ENCODE data around the gene ARL15.

Gene ARL15

DNA sequence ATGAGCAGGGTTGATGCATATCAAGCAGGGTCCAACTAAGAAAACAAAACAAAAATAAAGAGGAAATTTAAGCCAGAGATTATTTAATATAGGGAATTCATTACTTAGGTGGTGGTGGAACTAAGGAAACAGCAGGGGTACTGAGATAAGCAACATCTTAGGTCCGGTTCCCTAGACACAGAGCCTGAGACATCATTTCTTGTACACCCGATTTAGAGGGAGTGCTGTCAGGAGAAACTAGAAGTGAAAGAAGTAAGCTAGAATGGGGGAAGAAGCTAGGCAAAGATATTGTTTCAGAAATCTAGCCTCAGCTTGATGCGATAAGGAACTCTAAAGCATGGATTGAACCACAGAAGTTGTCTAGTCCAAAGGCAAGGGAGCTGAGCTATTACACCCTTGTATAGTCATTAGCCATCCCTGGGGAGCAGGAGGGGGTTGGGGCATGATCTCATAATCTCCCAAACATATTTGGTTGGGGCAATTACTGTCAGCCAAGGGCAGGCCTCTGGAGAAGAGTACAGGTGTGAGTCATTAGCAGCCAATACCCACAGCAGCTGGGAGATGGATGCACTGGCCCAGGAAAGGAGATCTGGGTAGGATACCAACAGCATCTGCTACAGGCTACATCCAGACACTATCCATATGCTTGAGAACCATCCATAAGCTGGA is 194.5 kb downstream of the ARL15 start:
- Histone ChIP-seq H3K36me3 (ENCODE audit: control insufficient read depth, insufficient read depth, low read length) (no peaks in the 10 kb centered on the region), H3K27me3 (ENCODE audit: control insufficient read depth, insufficient read depth, low read length) (no peaks in the 10 kb centered on the region), H3K9me3 (ENCODE audit: control insufficient read depth, low read length) (no peaks in the 10 kb centered on the region)

DNA sequence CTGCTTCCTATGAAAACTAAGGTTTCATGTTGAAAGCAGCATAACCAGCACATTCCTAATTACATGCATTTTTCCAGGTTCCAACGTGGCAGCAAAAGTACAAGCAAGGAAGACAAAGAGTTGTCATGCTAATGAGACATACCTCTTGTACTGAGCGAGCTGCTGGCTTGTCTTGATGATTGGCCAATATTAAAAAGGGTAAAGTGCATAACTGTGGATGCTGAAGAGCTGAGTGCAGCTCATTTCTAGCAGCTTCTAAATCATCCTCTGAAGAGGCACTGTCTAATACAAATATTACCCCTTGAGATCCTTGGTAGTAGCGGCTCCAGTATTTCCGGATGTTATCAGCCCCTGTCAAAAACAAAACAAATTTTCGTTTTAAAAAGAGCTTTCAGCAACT is 197.3 kb downstream of the ARL15 start:
- Histone ChIP-seq H3K9ac (ENCODE audit: low read length) (no peak overlapping the region), H3K4me1 (ENCODE audit: control insufficient read depth, insufficient read depth, low read length) (peaks cover 8% of the 10 kb centered on the region), H3K27me3 (ENCODE audit: control insufficient read depth, insufficient read depth, low read length) (no peaks in the 10 kb centered on the region), H3K9me3 (ENCODE audit: control insufficient read depth, low read length) (no peaks in the 10 kb centered on the region), H3K36me3 (ENCODE audit: control insufficient read depth, insufficient read depth, low read length) (no peaks in the 10 kb centered on the region), H3K4me3 (ENCODE audit: low read length) (no peak overlapping the region)

More for the DNA sequence above, 194.5 kb downstream of the ARL15 start:
- H3K4me1 ChIP-seq (ENCODE audit: control insufficient read depth, insufficient read depth, low read length): peaks cover 8% of the 10 kb centered on the region
- no peak overlapping the region for H3K9ac ChIP-seq (ENCODE audit: low read length)
- H3K4me3 ChIP-seq (ENCODE audit: low read length): no peak overlapping the region

GRCh38 chr5:54109626-54110330 is 200.6 kb downstream of the ARL15 start:
- Histone ChIP-seq H3K4me3 (ENCODE audit: low read length) (no peak overlapping the region), H3K4me1 (ENCODE audit: control insufficient read depth, insufficient read depth, low read length) (no peaks in the 10 kb centered on the region), H3K9me3 (ENCODE audit: control insufficient read depth, low read length) (no peaks in the 10 kb centered on the region), H3K9ac (ENCODE audit: low read length) (no peak overlapping the region), H3K36me3 (ENCODE audit: control insufficient read depth, insufficient read depth, low read length) (no peaks in the 10 kb centered on the region), H3K27me3 (ENCODE audit: control insufficient read depth, insufficient read depth, low read length) (no peaks in the 10 kb centered on the region)

DNA sequence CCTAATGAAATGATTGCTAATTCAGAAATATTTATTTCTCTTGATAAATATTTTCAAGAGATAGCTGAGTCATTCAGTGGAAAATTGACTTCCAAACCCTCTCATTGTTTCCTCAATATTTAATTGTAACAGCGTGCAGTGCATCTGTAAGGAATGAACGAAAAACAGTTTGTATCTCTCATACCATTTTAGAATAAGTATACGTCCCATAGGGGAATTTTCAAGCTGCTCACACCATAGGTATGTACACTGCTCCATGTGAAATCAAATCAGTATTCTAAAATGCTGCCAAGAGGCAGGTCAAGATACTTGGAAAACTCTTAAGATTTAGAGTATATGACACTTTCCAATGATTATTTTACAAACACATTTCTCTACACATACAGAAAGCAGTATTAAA is 202.2 kb downstream of the ARL15 start:
- Histone ChIP-seq H3K36me3 (ENCODE audit: control insufficient read depth, insufficient read depth, low read length) (no peaks in the 10 kb centered on the region), H3K4me3 (ENCODE audit: low read length) (no peak overlapping the region), H3K9ac (ENCODE audit: low read length) (no peak overlapping the region), H3K27me3 (ENCODE audit: control insufficient read depth, insufficient read depth, low read length) (no peaks in the 10 kb centered on the region), H3K4me1 (ENCODE audit: control insufficient read depth, insufficient read depth, low read length) (no peaks in the 10 kb centered on the region), H3K9me3 (ENCODE audit: control insufficient read depth, low read length) (no peaks in the 10 kb centered on the region)

DNA sequence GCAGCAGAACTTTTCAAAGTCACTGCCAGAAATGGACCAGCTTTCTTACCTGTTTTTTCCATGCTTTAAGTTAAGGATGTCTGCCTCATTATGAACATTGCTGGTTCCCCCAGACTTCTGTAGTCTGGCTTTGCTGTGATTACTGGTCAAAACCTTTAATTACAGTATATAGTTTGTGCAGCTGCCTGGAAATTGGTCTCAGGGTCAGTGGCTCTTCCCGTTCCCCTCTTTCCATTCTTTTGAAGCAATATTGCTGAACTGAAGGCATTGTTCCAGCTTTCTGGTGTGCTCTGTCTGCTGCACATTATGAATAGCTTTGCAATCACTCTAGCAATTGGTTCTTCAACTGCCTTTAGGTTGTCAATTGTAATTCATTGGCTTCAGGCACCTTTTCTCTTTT is 206.5 kb downstream of the ARL15 start:
- Histone ChIP-seq H3K4me1 (ENCODE audit: control insufficient read depth, insufficient read depth, low read length) (no peaks in the 10 kb centered on the region), H3K27me3 (ENCODE audit: control insufficient read depth, insufficient read depth, low read length) (no peaks in the 10 kb centered on the region), H3K4me3 (ENCODE audit: low read length) (no peak overlapping the region)

DNA sequence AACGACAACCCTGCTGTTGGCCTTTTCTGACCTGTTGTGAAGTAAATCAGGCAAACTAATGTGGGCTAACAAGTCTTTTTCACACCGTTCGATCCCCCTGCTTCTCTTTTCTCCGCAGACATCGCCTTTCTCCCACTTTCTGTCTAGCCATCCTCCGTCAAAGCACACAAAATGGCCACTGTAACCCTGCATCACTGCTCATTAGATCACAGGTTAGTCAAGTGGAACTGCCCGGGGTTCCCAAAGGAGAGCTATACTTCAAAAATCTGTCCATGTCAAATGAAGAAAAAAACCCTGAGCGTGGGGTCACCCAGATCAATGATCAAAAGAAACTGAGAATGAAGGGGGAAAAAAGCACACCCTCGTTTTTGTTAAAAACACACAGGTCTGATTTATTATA is 212.1 kb downstream of the ARL15 start:
- Histone ChIP-seq H3K4me1 (ENCODE audit: control insufficient read depth, insufficient read depth, low read length) (no peaks in the 10 kb centered on the region), H3K9ac (ENCODE audit: low read length) (no peak overlapping the region), H3K9me3 (ENCODE audit: control insufficient read depth, low read length) (no peaks in the 10 kb centered on the region), H3K27me3 (ENCODE audit: control insufficient read depth, insufficient read depth, low read length) (no peaks in the 10 kb centered on the region), H3K36me3 (ENCODE audit: control insufficient read depth, insufficient read depth, low read length) (no peaks in the 10 kb centered on the region), H3K4me3 (ENCODE audit: low read length) (no peak overlapping the region)

More for the DNA sequence above, 206.5 kb downstream of the ARL15 start:
- no peaks in the 10 kb centered on the region for H3K36me3 ChIP-seq (ENCODE audit: control insufficient read depth, insufficient read depth, low read length)
- no peaks in the 10 kb centered on the region for H3K9me3 ChIP-seq (ENCODE audit: control insufficient read depth, low read length)
- no peak overlapping the region for H3K9ac ChIP-seq (ENCODE audit: low read length)

DNA sequence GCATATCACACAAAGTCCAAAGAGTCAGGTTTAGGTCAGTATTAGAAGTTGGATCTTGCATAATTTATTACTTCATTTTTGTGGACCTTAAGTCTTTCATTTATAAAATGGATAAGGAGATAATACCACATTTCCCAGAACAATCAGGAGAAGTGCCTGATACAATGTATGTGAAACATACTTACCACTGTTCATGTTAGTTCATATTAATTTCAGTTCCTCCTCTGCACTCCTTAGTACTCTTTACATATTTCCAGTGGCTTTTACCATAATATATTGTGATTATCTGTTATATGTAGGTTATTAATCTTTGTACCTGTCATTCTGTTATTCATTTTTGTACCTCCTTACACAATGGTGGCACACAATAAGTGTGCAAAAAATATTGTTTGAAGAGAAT is 214.4 kb downstream of the ARL15 start:
- no peak overlapping the region for H3K9ac ChIP-seq (ENCODE audit: low read length)
- H3K4me1 ChIP-seq (ENCODE audit: control insufficient read depth, insufficient read depth, low read length): no peaks in the 10 kb centered on the region
- no peaks in the 10 kb centered on the region for H3K9me3 ChIP-seq (ENCODE audit: control insufficient read depth, low read length)
- no peaks in the 10 kb centered on the region for H3K27me3 ChIP-seq (ENCODE audit: control insufficient read depth, insufficient read depth, low read length)
- no peaks in the 10 kb centered on the region for H3K36me3 ChIP-seq (ENCODE audit: control insufficient read depth, insufficient read depth, low read length)
- H3K4me3 ChIP-seq (ENCODE audit: low read length): no peak overlapping the region

GRCh38 chr5:54094706-54095105 is 215.7 kb downstream of the ARL15 start:
- no peaks in the 10 kb centered on the region for H3K4me1 ChIP-seq (ENCODE audit: control insufficient read depth, insufficient read depth, low read length)
- H3K9ac ChIP-seq (ENCODE audit: low read length): no peak overlapping the region
- no peaks in the 10 kb centered on the region for H3K9me3 ChIP-seq (ENCODE audit: control insufficient read depth, low read length)
- no peak overlapping the region for H3K4me3 ChIP-seq (ENCODE audit: low read length)
- H3K36me3 ChIP-seq (ENCODE audit: control insufficient read depth, insufficient read depth, low read length): no peaks in the 10 kb centered on the region
- H3K27me3 ChIP-seq (ENCODE audit: control insufficient read depth, insufficient read depth, low read length): no peaks in the 10 kb centered on the region

GRCh38 chr5:54093861-54094260 is 216.5 kb downstream of the ARL15 start:
- no peak overlapping the region for H3K4me3 ChIP-seq (ENCODE audit: low read length)
- H3K36me3 ChIP-seq (ENCODE audit: control insufficient read depth, insufficient read depth, low read length): no peaks in the 10 kb centered on the region
- H3K9me3 ChIP-seq (ENCODE audit: control insufficient read depth, low read length): no peaks in the 10 kb centered on the region
- H3K4me1 ChIP-seq (ENCODE audit: control insufficient read depth, insufficient read depth, low read length): no peaks in the 10 kb centered on the region
- H3K9ac ChIP-seq (ENCODE audit: low read length): no peak overlapping the region
- no peaks in the 10 kb centered on the region for H3K27me3 ChIP-seq (ENCODE audit: control insufficient read depth, insufficient read depth, low read length)

GRCh38 chr5:54093081-54093492 is 217.3 kb downstream of the ARL15 start:
- H3K27me3 ChIP-seq (ENCODE audit: control insufficient read depth, insufficient read depth, low read length): no peaks in the 10 kb centered on the region
- H3K9me3 ChIP-seq (ENCODE audit: control insufficient read depth, low read length): no peaks in the 10 kb centered on the region
- H3K4me3 ChIP-seq (ENCODE audit: low read length): no peak overlapping the region
- H3K36me3 ChIP-seq (ENCODE audit: control insufficient read depth, insufficient read depth, low read length): no peaks in the 10 kb centered on the region
- H3K4me1 ChIP-seq (ENCODE audit: control insufficient read depth, insufficient read depth, low read length): no peaks in the 10 kb centered on the region
- no peak overlapping the region for H3K9ac ChIP-seq (ENCODE audit: low read length)

DNA sequence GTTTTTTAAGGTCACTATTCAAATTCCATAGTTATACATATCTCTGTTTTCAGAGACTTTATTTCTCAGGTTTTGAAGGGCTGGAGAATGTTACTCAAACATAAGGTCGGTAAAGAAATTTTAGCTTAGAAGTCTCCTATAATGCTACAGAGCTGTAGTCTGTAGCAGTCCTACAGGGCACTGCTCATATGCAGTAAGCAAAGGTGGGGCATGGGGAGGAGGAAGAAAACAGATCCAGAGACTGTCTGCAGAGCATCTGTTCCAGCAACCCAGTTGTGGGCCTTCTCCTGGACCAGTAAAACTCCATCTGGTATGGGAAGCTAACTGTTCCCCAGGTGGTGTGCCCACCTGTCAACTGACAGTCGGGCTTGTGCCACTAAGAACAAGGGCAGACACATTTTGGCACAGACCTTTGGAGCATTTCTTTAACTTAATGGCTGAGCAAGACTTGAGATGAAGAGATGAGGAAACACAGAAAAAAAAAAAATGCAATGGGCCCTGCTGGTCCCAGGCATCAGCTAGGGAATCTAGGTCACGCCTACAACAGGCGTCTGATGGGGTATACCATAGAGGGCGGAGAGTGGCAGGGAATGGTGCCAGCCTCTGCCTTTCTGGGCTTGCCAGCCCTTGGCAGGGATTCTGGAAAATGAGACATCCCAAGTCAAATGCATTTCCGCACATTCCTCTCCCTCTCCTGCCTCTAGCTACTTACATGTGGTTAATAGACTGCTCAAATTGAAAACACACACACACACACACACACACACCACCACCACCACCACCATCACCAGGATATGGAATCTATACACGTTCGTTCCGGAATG is 218.9 kb downstream of the ARL15 start:
- Histone ChIP-seq H3K36me3 (ENCODE audit: control insufficient read depth, insufficient read depth, low read length) (no peaks in the 10 kb centered on the region), H3K4me1 (ENCODE audit: control insufficient read depth, insufficient read depth, low read length) (no peaks in the 10 kb centered on the region), H3K9me3 (ENCODE audit: control insufficient read depth, low read length) (no peaks in the 10 kb centered on the region), H3K27me3 (ENCODE audit: control insufficient read depth, insufficient read depth, low read length) (no peaks in the 10 kb centered on the region), H3K9ac (ENCODE audit: low read length) (no peak overlapping the region), H3K4me3 (ENCODE audit: low read length) (no peak overlapping the region)

- Histone ChIP-seq H3K4me1 (ENCODE audit: control insufficient read depth, insufficient read depth, low read length) (no peaks in the 10 kb centered on the region), H3K9ac (ENCODE audit: low read length) (no peak overlapping the region), H3K27me3 (ENCODE audit: control insufficient read depth, insufficient read depth, low read length) (no peaks in the 10 kb centered on the region), H3K4me3 (ENCODE audit: low read length) (no peak overlapping the region), H3K9me3 (ENCODE audit: control insufficient read depth, low read length) (no peaks in the 10 kb centered on the region), H3K36me3 (ENCODE audit: control insufficient read depth, insufficient read depth, low read length) (no peaks in the 10 kb centered on the region)
Measured at GRCh38 chr5:54090495-54091120, 219.8 kb downstream of the ARL15 start.

Data from mucosa of stomach (tissue), 1 donor.